CD4-positive, alpha-beta memory T cell (primary cell): Measurements from ENCODE around the gene MORN1. TPM values are rescaled to one million over a fixed set of nuclear protein-coding genes. Genes with fewer than 3 reads are reported as not detected.

Experiments used
- CTCF ChIA-PET: fragments of 350-600 bp; sonication (Branson Sonifier 250); formaldehyde crosslinking; loops from one replicate; lab custom pipeline; 2021; ENCODE audit warnings: inconsistent platforms; ENCODE audit not compliant: partially characterized antibody; lab: Charles Lee
- POLR2A ChIA-PET: fragments of 350-600 bp; sonication (Branson Sonifier 250); formaldehyde crosslinking; loops from one replicate; lab custom pipeline; 2021; ENCODE audit not compliant: partially characterized antibody; lab: Charles Lee
- DNase-seq, 5 donors: peaks; one replicate each; pipeline versions ENCODE4 v3.0.0 to v3.0.0-alpha.2; 2020 to 2022; ENCODE audit warnings: mixed read lengths in 1 of 5
- H3K27ac ChIP-seq: one replicate; pipeline ENCODE4 v1.7.0; 2013; ENCODE audit warnings: low read depth, low read length
- H3K27me3 ChIP-seq: 2 replicates; pipeline ENCODE4 v1.7.0; 2013; ENCODE audit warnings: mild to moderate bottlenecking, low read length, moderate library complexity; ENCODE audit not compliant: insufficient read depth
- H3K36me3 ChIP-seq: 2 replicates; pipeline ENCODE4 v1.7.0; 2013; ENCODE audit warnings: mild to moderate bottlenecking, low read length, moderate library complexity; ENCODE audit not compliant: insufficient read depth
- H3K4me1 ChIP-seq: 2 replicates; pipeline ENCODE4 v1.7.0; 2013; ENCODE audit warnings: mild to moderate bottlenecking, low read length, moderate library complexity; ENCODE audit not compliant: insufficient read depth
- H3K4me3 ChIP-seq, 2 donors: one replicate each; pipeline ENCODE4 v1.7.0; 2013; ENCODE audit warnings: low read length in 2 of 2, mild to moderate bottlenecking in 1 of 2
- H3K9me3 ChIP-seq, 2 donors: one replicate each; pipeline ENCODE4 v1.7.0; 2013; ENCODE audit warnings: low read length in 2 of 2, control low read depth in 1 of 2; ENCODE audit not compliant: control insufficient read depth in 1 of 2
- H3K27ac Mint-ChIP-seq, 7 donors: one replicate each; pipeline ENCODE4 v1.8.0; 2020 to 2021; ENCODE audit warnings: mixed read lengths in 7 of 7, mild to moderate bottlenecking in 6 of 7, inconsistent platforms in 3 of 7, moderate library complexity in 3 of 7
- H3K27me3 Mint-ChIP-seq, 2 donors: one replicate each; pipeline ENCODE4 v1.8.0; 2020 to 2021; ENCODE audit warnings: mixed read lengths in 2 of 2
- H3K36me3 Mint-ChIP-seq, 2 donors: one replicate each; pipeline ENCODE4 v1.8.0; 2020 to 2021; ENCODE audit warnings: mixed read lengths in 2 of 2, inconsistent platforms in 1 of 2, mild to moderate bottlenecking in 1 of 2
- H3K4me1 Mint-ChIP-seq, 4 donors: one replicate each; pipeline ENCODE4 v1.8.0; 2020 to 2021; ENCODE audit warnings: mixed read lengths in 4 of 4, mild to moderate bottlenecking in 1 of 4
- H3K4me3 Mint-ChIP-seq, 8 donors: one replicate each; pipeline ENCODE4 v1.8.0; 2020 to 2021; ENCODE audit warnings: mixed read lengths in 8 of 8, mild to moderate bottlenecking in 7 of 8, moderate library complexity in 6 of 8, inconsistent platforms in 3 of 8
- H3K9me3 Mint-ChIP-seq, 8 donors: one replicate each; pipeline ENCODE4 v1.8.0; 2020 to 2021; ENCODE audit warnings: mixed read lengths in 8 of 8, mild to moderate bottlenecking in 5 of 8, inconsistent platforms in 3 of 8, moderate library complexity in 1 of 8
- intact Hi-C: fragments of 100-400 bp; cut with micrococcal nuclease; formaldehyde crosslinking; loops from one replicate; pipeline ENCODE4 v1.15.1; 2023
- polyA plus RNA-seq, 2 donors: library from polyadenylated mRNA; unstranded; fragments of 300-500 nt; fragmentation: Illumina TruSeq; gene quantifications; one replicate each; pipeline ENCODE4 v1.2.3, GENCODE V29; 2021
- total RNA-seq, 2 experiments: library from RNA; stranded (reverse); gene quantifications; one replicate each; pipeline ENCODE4 v1.2.3, GENCODE V29; 2021

Gene MORN1
- total and polyA plus RNA-seq, 4 experiments from 2014 or later = 1.9 to 15.3 (median 7.4) TPM

DNA sequence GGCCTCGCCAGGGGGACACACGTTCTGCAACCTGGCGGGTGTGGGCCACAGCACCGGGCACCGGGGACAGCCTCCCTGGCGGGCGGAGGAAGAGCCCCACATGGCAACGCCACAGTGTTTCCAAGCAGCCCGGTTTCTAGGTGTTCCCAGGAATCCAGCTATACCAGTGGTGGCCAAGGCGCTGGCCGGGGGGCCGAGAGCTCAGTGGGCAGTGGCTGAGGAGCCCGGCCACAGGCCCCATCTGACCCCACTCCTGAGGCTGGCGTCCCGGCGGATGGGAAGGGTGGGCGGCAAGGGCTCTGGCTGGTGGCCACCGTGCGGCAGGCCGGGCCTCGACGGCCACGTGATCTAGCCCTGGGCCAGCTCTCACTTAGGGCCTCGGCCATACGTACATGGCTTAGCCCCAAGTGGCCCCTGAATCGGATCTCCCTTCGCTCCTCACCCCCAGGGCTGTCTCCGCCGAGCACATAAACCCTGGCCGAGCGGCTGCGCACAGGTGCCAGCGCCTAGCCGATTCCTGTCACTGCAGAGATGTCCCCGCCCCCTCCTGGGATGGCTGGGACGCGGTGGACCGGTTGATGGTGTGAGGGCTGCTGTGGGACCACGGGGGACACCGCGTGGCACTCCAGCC lies 68.7 kb downstream of the MORN1 start:
- Mint-ChIP-seq H3K36me3 (no peaks in the 10 kb centered on the region), H3K4me3 (no peak overlapping the region), H3K9me3 (peaks cover 0 to 5% (median 0%) of the 10 kb centered on the region in 8 donors), H3K4me1 (peaks cover 0 to 7% (median 1%) of the 10 kb centered on the region in 4 donors), H3K27ac (no peak overlapping the region), H3K27me3 (no peaks in the 10 kb centered on the region)
- POLR2A ChIA-PET = no interaction called here
- H3K27ac ChIP-seq = no peak overlapping the region
- intact Hi-C loops = no loop called here
- DNase-seq = no peak
- CTCF ChIA-PET = no interaction called here
- no peaks in the 10 kb centered on the region for H3K4me1 ChIP-seq
- H3K9me3 ChIP-seq = no peaks in the 10 kb centered on the region
- no peak overlapping the region for H3K4me3 ChIP-seq
- no peaks in the 10 kb centered on the region for H3K36me3 ChIP-seq
- no peaks in the 10 kb centered on the region for H3K27me3 ChIP-seq

DNA sequence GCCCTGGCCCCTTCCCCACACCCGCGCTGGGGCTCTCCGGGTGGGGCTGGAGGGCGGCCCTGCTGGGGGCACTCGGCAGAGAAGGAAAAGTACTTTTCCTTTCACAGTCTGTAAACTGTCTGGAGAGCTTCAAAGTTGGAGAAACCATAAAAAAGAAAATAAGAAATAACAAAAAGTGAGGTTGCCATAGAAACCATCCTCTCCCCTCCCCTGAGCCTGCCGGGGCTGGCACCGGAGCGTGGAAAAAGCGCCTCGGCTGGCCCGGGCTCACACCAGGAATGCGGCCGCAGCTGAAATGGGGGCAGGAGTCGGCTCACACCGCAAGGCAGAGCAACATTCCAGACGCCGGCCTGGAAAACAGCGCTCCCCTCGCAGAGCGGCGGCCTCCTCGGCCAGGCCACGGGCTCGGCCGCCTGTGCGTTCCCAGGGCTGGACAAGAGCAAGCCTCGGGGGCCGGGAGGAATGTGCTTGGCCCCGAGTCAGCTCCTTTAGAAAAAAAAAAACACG lies 69.2 kb downstream of the MORN1 start:
- Mint-ChIP-seq H3K27me3 (no peaks in the 10 kb centered on the region), H3K9me3 (peaks cover 0 to 3% (median 0%) of the 10 kb centered on the region in 8 donors), H3K4me3 (no peak overlapping the region), H3K27ac (peak overlapping the region in 2 of 7 donors; percentile 22 to 64), H3K36me3 (no peaks in the 10 kb centered on the region), H3K4me1 (peaks cover 0 to 4% (median under 1%) of the 10 kb centered on the region in 4 donors)
- ChIA-PET CTCF (no interaction called here), POLR2A (no interaction called here)
- no peak overlapping the region for H3K4me3 ChIP-seq
- no peak for DNase-seq
- H3K9me3 ChIP-seq = no peaks in the 10 kb centered on the region
- no peaks in the 10 kb centered on the region for H3K27me3 ChIP-seq
- intact Hi-C loops = no loop called here
- H3K4me1 ChIP-seq = no peaks in the 10 kb centered on the region
- H3K27ac ChIP-seq = no peak overlapping the region
- H3K36me3 ChIP-seq = no peaks in the 10 kb centered on the region

DNA sequence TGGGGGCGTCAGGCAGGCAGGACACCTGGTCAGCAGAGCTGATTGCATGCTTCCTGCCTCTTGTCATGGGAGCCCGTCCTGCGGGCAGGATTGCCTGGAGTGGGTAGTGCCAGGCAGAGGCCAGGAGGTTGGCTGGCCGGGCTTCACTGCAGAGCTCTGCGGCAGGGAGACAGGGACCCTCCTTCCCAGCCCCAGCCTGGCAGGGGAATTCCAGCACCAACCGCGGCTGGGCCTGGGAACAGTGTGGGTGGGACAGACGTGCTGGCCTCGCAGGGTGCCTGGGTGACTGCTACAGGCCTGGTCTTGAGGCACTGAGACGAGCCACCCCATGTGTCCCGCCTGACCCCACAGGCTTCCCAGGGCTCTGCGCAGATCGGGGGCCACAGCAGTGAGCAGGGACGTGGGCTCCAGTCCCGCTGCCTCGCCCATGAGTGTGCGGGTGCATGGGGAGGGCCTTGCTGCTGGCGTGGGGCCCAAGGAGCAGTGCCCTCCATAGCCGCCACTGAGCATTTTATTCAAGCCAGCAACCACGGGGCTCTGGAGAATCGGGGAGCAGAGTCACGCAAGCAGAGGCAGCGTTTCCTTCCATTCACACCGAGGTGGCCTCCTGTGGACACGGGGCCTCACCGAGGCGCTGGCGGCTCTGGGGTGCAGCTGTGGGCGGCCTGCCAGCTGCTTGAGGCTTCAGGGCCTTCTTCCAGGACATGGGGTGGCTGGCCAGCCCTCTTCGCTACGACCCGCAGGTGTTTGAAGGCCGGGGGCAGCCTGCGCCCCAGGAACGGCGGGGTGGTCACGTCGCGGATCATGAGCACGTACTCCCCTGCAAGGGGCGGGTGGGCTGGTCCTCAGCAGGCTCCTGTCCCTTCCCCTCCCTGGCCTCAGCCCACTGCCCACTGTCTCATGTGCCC lies 70.3 kb downstream of the MORN1 start:
- no peak overlapping the region for H3K4me3 ChIP-seq
- H3K4me3 Mint-ChIP-seq = peak overlapping the region in 1 of 8 donors; percentile 20
- ChIA-PET POLR2A (no interaction called here), CTCF (no interaction called here)
- H3K36me3 Mint-ChIP-seq = no peaks in the 10 kb centered on the region
- peaks cover 1% of the 10 kb centered on the region for H3K4me1 ChIP-seq
- H3K27me3 ChIP-seq = no peaks in the 10 kb centered on the region
- H3K4me1 Mint-ChIP-seq = peaks cover 0 to 3% (median 0%) of the 10 kb centered on the region in 4 donors
- no peaks in the 10 kb centered on the region for H3K27me3 Mint-ChIP-seq
- no peaks in the 10 kb centered on the region for H3K36me3 ChIP-seq
- intact Hi-C loops = no loop called here
- peak overlapping the region in 1 of 7 donors; percentile 64 for H3K27ac Mint-ChIP-seq
- H3K27ac ChIP-seq = no peak overlapping the region
- peaks cover 0 to 2% (median 0%) of the 10 kb centered on the region in 8 donors for H3K9me3 Mint-ChIP-seq
- no peaks in the 10 kb centered on the region for H3K9me3 ChIP-seq
- DNase-seq = no peak

DNA sequence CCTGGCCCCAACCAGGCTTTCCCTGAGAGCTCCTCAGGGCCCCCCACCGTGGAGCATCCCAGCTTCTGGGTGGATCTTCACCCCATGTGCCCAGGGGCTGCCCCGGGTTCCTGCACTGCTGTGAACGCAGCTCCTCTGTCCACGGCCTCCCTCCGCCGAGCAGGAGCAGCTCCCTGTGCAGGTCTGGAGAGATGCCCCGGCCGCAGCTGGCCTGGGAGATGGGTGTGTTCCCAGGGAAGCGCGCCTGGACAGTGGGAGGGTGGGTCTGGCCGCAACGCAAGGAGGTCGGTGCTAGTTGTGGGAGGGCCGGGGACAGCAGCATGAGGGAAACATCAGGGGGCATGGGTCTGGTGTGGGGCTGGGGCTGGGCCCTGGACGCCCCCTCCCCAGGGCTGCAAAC lies 71.3 kb downstream of the MORN1 start:
- no peak overlapping the region for H3K4me3 Mint-ChIP-seq
- Histone ChIP-seq H3K4me3 (no peak overlapping the region), H3K36me3 (no peaks in the 10 kb centered on the region), H3K27ac (no peak overlapping the region), H3K4me1 (peaks cover 10% of the 10 kb centered on the region), H3K27me3 (no peaks in the 10 kb centered on the region), H3K9me3 (no peaks in the 10 kb centered on the region)
- CTCF ChIA-PET = no interaction called here
- no peaks in the 10 kb centered on the region for H3K27me3 Mint-ChIP-seq
- no peak for DNase-seq
- no peaks in the 10 kb centered on the region for H3K36me3 Mint-ChIP-seq
- peaks cover 0 to 2% (median 0%) of the 10 kb centered on the region in 8 donors for H3K9me3 Mint-ChIP-seq
- POLR2A ChIA-PET = no interaction called here
- intact Hi-C loops = no loop called here
- H3K27ac Mint-ChIP-seq = peak overlapping the region in 1 of 7 donors; percentile 35
- H3K4me1 Mint-ChIP-seq = peaks cover 0 to 4% (median 2%) of the 10 kb centered on the region in 4 donors

DNA sequence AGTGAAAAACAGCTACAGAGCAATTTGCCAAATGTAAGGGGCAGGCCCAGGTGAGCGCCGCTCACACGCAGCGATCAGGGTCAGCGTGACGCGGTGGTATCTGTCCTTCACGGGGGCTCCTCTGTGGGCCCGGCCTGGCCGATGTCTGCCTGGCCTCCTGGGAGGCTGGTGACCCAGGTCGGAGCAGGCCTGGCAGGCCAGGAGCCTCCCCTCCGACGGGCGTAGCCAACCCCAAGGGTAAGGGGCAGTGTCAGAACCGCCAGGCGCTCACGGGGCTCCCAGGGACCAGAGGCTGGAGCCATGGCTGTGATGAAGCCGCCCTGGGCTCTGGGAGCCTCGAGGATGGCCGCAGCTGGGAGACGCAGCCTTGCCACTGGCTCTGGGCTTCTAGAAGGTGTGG lies 72.1 kb downstream of the MORN1 start:
- no peak overlapping the region for H3K27ac ChIP-seq
- intact Hi-C loops = no loop called here

DNA sequence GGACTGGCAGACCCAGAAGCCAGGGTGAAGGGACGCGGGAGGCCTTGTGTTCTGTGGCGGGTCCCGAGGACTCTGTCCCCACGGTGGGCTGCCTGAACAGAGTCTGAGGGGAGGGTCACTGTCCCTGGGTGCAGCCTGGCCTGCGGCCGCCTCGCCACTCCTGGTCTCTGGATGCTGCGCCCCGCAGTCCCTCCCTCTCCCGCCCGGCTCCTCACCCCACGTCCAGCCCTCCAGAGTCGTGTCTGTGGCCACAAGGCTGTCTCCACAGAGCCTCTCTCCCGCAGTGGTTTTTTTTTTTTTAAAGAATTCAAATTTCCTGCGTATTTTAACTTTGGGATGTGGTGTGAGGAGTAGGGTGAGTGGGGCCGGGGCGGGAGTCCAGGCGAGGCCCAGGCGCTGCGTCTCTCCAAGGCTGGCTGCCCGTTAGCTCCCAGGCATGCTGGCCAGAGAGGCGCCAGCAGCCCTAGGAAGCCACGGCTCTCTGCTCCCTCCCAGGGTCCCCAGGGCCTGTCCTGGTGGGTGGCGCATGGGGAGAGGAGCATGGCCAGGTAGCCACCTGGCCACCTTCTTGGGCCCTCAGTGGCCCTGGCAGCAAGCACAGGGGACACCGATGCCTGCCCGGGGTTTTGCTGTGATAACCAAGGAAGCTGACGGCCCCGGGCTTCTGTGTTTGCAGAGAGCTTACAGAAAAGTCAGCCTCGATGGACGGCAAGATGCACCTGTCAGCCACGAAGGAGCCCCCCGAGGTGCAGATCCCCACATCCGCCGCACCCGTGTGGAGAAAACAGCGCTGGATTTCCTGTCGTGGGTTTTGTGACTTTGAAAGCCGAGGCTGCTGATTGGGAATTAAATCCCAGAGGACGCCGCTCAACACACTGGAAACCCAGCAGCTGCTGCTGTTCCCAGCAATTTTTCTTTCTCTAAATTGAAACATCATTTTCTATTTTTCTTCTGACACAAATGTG lies 72.8 kb downstream of the MORN1 start:
- Histone ChIP-seq H3K27me3 (no peaks in the 10 kb centered on the region), H3K4me1 (peaks cover 18% of the 10 kb centered on the region), H3K4me3 (no peak overlapping the region), H3K36me3 (no peaks in the 10 kb centered on the region), H3K9me3 (no peaks in the 10 kb centered on the region), H3K27ac (no peak overlapping the region)
- intact Hi-C loops = no loop called here
- peaks cover 2 to 4% (median 3%) of the 10 kb centered on the region in 4 donors for H3K4me1 Mint-ChIP-seq
- H3K4me3 Mint-ChIP-seq = no peak overlapping the region
- H3K27ac Mint-ChIP-seq = peak overlapping the region in 1 of 7 donors; percentile 24
- no peaks in the 10 kb centered on the region for H3K9me3 Mint-ChIP-seq
- CTCF ChIA-PET = no interaction called here
- no peaks in the 10 kb centered on the region for H3K27me3 Mint-ChIP-seq
- POLR2A ChIA-PET = no interaction called here
- H3K36me3 Mint-ChIP-seq = no peaks in the 10 kb centered on the region
- no peak for DNase-seq

More for the DNA sequence above, 72.1 kb downstream of the MORN1 start:
- H3K4me1 Mint-ChIP-seq = peaks cover 0 to 4% (median 2%) of the 10 kb centered on the region in 4 donors
- H3K27ac Mint-ChIP-seq = peak overlapping the region in 1 of 7 donors; percentile 24
- H3K9me3 Mint-ChIP-seq = peaks cover 0 to 1% (median 0%) of the 10 kb centered on the region in 8 donors
- H3K27me3 ChIP-seq = no peaks in the 10 kb centered on the region
- no peak for DNase-seq
- H3K4me3 Mint-ChIP-seq = no peak overlapping the region
- POLR2A ChIA-PET = no interaction called here
- peaks cover 11% of the 10 kb centered on the region for H3K4me1 ChIP-seq
- no peaks in the 10 kb centered on the region for H3K9me3 ChIP-seq
- CTCF ChIA-PET = no interaction called here
- no peaks in the 10 kb centered on the region for H3K36me3 ChIP-seq
- H3K27me3 Mint-ChIP-seq = no peaks in the 10 kb centered on the region
- H3K4me3 ChIP-seq = no peak overlapping the region
- H3K36me3 Mint-ChIP-seq = no peaks in the 10 kb centered on the region
